Sigmoid colon (tissue), 4 donors: ENCODE measurements around the gene TRPM1.

Experiments
- POLR2A ChIP-seq, 2 donors: fragments of 450-650 bp; IDR thresholded peaks; one replicate each; pipeline ENCODE4 v1.6.1; 2016; ENCODE audit warnings: antibody characterized with exemption in 2 of 2, mild to moderate bottlenecking in 2 of 2, moderate library complexity in 2 of 2
- POLR2AphosphoS5 ChIP-seq, 4 donors: sonication (generic); formaldehyde crosslinking; IDR thresholded peaks; one replicate each; pipeline ENCODE4 v1.6.1; 2017; ENCODE audit warnings: antibody characterized with exemption in 4 of 4
- TF ChIP-seq, protein P1 (sequence below), 4 experiments: fragments of 450-650 bp in 3 of 4; fragments of 200-600 bp in 1 of 4; IDR thresholded peaks; one replicate each; pipeline ENCODE4 v1.5.1; 2016 to 2019; ENCODE audit warnings: antibody characterized with exemption in 4 of 4, mild to moderate bottlenecking in 3 of 4, moderate library complexity in 2 of 4

DNA sequence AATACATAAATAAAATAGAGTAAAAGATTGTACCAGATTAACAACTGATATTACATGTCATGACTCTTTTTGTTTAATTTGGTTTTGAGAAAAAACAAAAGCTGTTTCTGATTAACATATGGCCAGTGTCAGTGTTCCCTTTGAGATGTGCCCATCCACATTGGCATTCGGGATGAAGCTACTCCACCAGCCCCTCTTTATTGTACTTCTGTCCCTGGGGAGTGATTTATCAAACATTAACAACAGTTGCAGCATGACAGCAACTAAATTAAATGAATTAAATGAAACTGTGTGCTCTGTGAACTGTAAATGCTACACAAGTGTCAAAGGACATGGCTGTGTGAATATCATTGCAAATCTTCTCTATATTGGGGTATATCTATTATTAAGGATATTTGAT is 84.2 kb downstream of the TRPM1 start:
- TF ChIP-seq, protein P1, sequence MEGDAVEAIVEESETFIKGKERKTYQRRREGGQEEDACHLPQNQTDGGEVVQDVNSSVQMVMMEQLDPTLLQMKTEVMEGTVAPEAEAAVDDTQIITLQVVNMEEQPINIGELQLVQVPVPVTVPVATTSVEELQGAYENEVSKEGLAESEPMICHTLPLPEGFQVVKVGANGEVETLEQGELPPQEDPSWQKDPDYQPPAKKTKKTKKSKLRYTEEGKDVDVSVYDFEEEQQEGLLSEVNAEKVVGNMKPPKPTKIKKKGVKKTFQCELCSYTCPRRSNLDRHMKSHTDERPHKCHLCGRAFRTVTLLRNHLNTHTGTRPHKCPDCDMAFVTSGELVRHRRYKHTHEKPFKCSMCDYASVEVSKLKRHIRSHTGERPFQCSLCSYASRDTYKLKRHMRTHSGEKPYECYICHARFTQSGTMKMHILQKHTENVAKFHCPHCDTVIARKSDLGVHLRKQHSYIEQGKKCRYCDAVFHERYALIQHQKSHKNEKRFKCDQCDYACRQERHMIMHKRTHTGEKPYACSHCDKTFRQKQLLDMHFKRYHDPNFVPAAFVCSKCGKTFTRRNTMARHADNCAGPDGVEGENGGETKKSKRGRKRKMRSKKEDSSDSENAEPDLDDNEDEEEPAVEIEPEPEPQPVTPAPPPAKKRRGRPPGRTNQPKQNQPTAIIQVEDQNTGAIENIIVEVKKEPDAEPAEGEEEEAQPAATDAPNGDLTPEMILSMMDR (IDR thresholded peaks at IDR 0.05) = no peak
- TF ChIP-seq POLR2A (IDR thresholded peaks at IDR 0.05) (no peak), POLR2AphosphoS5 (IDR thresholded peaks at IDR 0.05) (no peak)
